Measurements from ENCODE around the gene ALPK1.
"Not testable (repeated sequence)": the region's sequence is repeated elsewhere in the genome, so short reads cannot be mapped to it uniquely, and the experiment has no call there.

The ALPK1 gene

DNA sequence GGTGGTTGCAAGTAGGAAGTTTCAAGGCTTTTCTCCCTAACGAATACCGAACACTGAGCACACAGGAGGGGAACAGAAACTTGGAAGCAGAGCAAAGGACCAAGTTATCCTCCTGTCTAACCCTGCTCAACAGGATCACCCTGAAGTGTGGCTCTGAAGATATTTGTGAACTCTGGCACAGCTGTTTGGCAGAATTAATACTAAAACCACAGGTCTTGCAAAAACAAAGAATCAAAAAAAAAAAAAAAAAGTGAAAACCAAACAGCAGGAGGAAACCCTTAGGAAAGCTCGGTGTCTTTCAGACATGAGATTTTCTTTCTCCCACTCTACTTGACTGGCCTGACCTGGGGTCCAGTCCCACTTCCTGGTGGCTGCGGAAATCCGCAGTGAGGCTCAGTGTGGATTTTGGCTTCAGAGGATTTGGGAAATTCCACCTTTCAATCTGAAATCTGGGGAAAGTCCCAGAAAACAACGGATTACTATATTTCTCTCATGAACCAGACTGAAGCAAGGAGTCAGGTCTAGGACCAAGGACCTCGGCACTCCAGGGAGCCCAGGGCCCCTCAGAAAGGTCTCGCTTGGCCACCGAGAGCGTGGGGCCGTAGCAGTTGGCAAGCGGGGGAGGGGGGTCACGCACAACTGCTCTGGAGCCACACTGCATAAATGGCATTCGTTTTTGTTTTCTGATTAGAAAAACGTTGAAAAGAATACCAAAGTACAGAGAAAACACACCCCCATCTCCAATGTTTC lies 12.3 kb upstream of the ALPK1 start:
- DNase-seq (ENCODE audit: low read depth in 2 of 2) = no peak

DNA sequence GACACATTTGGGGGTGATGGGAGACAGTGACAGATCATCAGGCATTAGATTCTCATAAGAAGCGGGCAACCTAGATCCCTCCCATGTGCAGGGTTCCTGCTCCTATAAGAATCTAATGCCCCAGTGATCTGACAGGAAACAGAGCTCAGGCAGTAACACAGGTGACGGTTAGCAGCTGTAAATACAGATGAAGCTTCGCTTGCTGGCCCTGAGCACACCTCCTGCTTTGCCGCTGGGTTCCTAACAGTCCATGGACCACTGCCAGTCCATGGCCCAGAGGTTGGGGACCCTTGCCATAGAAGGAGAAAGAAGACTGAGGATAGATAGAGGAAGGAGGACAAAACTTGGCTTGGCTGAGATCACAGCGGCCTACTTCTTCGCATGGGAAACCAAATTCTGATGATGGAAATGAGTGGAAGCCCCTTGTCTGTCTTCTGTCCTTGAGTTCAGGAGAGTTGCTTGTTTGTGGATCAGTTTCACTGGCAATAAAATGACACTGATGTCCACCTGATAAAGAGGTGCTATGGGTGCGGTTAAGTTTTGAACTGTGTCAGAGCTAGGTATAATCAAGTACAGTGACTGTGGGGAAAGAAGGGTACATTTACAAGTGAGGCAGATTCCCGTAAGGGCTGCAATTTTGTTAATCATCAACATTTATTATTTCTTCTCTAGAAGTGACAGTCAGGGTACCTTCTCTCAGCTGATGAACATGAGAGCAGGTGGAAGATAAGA lies 9.7 kb upstream of the ALPK1 start:
- DNase-seq (ENCODE audit: low read depth in 2 of 2) = no peak

DNA sequence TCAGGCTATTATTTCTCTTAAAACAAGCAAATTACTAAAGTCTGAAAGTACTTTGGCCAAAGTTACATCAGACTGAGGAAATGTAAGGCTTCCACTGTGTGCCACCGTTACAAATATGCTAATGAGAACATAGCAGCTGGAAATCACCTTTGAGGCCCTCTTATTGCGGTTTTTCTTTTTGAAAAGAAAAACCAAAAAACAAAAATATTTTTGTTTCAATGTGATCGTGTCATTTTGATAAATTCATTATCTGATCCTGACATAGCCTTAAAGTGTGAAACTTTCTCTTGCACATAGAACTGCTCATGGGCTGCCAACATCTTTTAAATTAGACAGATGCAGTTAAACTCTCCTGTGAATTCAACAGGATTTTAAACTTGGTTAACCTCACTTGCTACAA lies 8.7 kb upstream of the ALPK1 start:
- no peak for DNase-seq (ENCODE audit: low read depth in 2 of 2)

DNA sequence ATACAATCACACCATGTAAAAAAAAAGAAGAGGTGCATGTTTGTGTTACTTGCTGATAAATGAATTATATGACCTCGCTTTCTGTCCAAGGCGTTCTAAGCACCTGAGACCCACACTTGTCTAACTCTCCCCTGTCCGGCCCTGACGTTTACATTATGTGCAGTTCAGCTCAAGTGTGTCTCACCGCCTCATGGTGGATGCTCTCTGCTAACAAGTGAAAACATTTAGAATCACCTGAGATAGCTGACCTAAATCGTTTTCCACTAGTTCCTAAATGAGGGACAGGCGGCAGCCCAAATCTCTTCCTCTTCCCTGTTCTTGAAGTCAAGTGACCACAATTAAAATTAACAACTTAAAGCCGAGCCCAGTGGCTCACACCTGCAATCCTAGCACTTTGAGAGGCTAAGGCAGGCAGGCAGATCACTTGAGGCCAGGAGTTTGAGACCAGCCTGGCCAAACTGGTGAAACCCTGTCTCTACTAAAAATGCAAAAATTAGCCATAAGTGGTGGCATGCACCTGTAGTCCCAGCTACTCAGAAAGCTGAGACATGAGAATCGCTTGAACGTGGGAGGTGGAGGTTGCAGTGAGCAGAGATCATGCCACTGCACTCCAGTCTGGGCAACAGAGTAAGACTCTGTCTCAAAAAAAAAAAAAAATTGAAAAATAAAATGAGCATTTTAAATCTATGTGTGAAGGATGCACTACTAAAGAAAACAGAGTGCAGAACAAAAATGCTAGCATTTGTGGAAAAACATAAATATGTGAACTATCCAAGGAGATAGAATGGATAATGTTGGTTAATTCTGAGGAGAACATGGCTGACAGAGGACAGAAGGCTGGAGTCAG lies 7.5 kb upstream of the ALPK1 start:
- no peak for DNase-seq (ENCODE audit: low read depth in 2 of 2)

DNA sequence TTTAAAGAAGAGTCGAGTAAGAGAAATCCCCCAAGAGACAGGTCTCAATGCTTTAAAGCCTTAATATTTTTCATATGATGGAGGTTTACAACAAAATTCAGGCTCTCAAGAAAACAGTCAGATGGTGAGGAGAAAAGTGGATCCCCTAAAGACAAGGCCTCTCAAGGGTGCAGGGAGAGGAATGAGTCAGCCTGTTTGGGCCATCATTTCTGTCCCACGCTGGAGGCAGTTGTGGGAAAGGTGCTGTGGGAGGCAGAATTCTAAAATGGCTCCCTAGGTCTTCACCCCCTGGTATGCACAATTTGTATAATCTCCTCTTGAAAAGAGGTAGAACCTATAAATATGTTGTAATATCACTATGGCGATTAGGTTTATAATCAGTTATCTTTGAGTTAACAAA lies 6.8 kb upstream of the ALPK1 start:
- DNase-seq (ENCODE audit: low read depth in 2 of 2) = no peak

- DNase-seq (ENCODE audit: low read depth in 2 of 2) = no peak
Observed at GRCh38 chr4:112299721-112300120, 2.6 kb downstream of the ALPK1 start.

- no peak for DNase-seq (ENCODE audit: low read depth in 2 of 2)
Observed at GRCh38 chr4:112302320-112303274, 5.4 kb downstream of the ALPK1 start.

GRCh38 chr4:112305477-112305876 lies 8.3 kb downstream of the ALPK1 start:
- DNase-seq (ENCODE audit: low read depth in 2 of 2) = not testable (repeated sequence)

DNA sequence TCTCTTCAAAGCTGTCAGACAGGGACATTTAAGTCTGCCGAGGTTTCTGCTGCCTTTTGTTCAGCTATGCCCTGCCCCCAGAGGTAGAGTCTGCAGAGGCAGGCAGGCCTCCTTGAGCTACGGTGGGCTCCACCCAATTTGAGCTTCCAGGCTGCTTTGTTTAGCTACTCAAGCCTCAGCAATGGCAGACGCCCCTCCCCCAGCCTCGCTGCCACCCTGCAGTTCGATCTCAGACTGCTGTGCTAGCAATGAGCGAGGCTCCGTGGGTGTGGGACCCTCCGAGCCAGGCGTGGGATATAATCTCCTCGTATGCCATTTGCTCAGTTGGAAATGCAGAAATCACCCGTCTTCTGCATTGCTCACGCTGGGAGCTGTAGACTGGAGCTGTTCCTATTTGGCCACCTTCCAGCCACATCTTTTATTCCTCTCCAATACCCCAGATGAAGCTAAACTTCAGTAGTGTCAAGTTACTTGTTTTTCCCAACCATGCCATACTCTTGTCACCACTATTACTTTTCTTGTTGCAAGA lies 12.2 kb downstream of the ALPK1 start:
- DNase-seq (ENCODE audit: low read depth in 2 of 2) = peak in 1 of 2 experiments; percentile 38

GRCh38 chr4:112311516-112311915 lies 14.3 kb downstream of the ALPK1 start:
- no peak for DNase-seq (ENCODE audit: low read depth in 2 of 2)

GRCh38 chr4:112312610-112313239 lies 15.6 kb downstream of the ALPK1 start:
- DNase-seq (ENCODE audit: low read depth in 2 of 2) = no peak

DNA sequence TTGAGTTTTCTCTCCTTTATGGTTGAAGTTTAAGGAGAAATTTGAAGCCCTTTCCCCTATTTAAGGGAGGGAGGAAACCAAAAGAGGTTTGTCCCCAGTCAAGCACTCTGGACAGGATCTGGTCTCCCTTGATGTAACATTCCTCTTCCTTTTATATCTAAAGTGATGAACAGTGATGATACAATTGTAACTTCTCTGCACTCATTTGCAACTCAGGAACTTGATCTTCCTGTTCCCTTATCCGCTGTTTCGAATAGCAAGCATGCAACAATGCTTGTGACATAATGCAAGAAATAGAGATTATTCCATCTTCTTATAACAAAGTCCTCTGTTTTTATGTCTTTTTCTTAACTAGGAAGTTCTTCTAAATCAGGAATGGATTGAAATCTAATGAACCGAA lies 18.3 kb downstream of the ALPK1 start:
- no peak for DNase-seq (ENCODE audit: low read depth in 2 of 2)

- no peak for DNase-seq (ENCODE audit: low read depth in 2 of 2)
Observed at GRCh38 chr4:112316360-112316759, 19.2 kb downstream of the ALPK1 start.

DNA sequence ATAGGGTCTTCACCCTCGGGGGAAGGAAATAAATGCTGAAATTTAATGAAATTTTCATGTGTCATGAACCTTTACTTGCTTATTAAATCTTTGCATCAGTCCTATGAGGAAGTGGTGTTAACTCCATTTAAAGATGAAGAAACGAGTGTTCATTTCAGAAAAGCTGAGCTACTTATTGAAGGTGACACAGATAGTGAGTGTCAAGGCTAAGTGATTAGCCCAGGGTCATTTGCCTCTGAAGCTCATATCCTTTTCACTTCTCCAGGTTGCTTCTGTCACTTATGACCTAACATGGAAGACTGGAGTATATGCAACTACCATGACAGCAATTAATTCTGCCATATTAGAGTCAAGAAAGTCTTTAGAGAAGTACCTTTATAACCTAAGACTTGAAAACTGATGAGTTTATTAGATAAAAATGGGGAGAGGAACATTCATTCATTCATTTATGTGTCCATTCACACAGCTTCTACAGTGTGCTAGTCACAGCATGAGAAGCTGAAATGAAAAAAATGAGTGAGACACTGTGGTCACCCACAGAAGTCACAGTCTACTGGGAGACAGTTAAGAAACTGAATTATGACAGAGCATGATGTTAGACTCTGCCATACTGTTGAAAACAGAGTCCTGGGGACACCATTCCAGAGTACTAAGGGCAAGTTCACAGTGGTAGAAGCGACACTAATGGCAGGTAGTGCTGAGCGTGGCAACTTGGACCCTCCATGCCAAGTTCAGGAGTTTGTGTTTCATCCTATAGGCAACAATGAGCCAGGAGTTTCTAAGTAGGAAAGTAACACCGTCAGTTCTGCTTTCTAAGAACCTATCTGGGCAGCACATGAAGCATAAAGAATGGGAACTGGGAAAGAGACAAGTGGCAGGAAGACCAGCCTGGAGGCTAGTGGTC lies 21.3 kb downstream of the ALPK1 start:
- DNase-seq (ENCODE audit: low read depth in 2 of 2) = no peak

DNA sequence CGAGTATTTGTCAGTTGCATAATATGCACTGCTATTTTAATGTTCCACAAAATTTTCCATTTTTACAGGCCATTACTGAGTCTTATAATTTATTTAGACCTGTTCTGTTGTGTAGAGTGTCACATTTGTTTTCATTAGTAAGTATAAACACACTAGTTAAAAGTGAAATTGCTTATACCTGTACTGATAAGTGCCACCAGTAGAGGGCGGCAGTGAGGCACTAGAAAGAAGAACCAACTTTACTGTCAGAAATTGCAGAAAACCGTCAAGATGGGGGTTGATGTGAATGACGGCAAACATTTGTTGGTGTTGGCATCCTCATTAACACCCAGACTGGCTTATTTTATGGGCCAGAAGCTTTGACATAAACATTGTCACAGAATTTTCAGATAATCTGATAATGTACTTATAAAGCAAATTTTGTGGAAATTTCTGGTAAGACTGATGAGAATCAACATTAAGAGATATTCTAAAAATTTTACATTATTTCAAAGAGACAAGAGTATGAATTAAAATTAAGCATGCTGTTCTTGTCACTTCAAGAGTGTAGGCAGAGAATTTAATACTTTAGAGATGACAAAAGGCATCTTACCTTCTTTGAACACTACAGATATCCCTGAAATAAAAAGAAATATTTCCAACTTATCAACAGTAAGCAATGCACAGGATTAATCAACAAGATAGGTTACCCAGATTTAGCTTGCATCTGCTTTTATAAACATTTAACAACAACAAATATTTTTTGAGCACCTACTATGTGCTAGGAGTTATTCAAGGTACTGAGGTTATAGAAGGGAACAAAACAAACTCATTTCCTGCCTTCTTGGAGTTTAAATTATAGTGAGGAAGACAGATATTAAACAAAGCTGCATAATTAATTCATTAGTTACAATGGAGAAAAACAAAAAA lies 24.9 kb downstream of the ALPK1 start:
- DNase-seq (ENCODE audit: low read depth in 2 of 2) = peak; percentile 11 to 18

GRCh38 chr4:112322866-112323265 lies 25.7 kb downstream of the ALPK1 start:
- DNase-seq (ENCODE audit: low read depth in 2 of 2) = no peak

DNA sequence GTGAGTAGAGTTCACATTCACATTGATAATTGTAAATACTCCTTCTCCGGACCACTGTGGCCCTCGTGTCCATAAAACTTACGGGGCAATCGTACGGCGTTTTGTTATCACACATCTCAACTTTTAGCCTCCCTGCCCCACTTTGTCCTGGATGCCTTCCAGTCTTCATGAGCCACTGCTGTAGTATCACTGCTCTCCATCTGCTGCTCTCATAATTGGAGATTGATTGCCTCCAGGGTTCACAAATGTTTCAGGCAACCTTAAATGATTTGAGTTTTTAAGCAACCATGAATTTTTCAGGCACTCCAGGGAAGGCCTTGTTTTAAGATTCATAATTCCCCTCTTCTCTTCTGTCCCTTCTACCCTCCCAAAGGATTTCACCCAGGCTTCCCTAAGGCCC lies 28.4 kb downstream of the ALPK1 start:
- no peak for DNase-seq (ENCODE audit: low read depth in 2 of 2)

DNA sequence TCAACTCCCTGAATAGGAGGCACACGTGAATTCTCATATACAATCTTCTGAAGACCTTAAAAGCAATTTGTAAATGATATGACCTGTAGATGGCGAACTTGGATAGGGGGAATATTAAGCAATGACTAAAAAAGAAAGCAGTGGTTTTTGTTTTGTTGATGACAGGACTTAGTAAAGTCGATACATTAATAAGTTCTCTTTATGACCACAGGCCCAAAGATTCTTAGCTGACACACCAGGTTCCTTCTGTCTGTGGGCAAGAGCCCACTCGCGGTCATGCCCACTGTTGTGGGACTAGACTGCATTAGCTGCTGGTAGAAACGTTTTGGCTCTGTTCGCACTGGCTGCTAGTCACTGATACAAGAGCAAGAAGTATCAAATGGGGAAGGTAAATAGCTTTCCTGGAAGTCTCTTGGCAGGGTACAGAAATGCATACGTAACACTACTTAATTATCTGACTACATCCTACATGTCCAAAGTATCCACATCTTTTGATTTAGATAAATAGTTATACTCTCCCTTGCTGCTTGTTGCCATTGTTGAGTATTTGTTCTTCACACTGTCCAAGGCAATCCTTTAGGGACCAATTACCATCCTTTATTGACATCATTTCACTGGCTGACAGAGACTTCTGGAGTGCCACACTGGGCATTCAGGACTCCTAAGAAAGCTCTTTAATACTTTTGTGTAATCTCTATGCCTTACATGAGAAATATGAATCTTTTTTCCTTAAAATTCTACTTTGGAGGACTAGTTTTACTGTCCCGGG lies 31.0 kb downstream of the ALPK1 start:
- peak; percentile 18 to 25 for DNase-seq (ENCODE audit: low read depth in 2 of 2)
